Thoracic aorta (tissue), 2 donors: Measurements from ENCODE around the gene SYTL2. TPM values are rescaled to one million over a fixed set of nuclear protein-coding genes. Genes with fewer than 3 reads are reported as not detected.
"Not testable (repeated sequence)": the region's sequence is repeated elsewhere in the genome, so short reads cannot be mapped to it uniquely, and the experiment has no call there.

Source experiments
- ATAC-seq: fragments of 150-250 bp; one replicate; pipeline ENCODE4 v1.8.0; 2017; ENCODE audit warnings: low read depth; ENCODE audit not compliant: insufficient number of reproducible peaks, low FRiP score
- DNase-seq: peaks from one replicate; pipeline ENCODE4 v3.0.0-alpha.2; 2020; ENCODE audit warnings: low spot score
- H3K27ac ChIP-seq, 2 donors: fragments of 200-600 bp; sonication (generic); 1 replicate in 1 of 2; 2 replicates in 1 of 2; pipeline ENCODE4 v1.5.1; 2016; ENCODE audit warnings: mild to moderate bottlenecking in 2 of 2, moderate library complexity in 2 of 2
- H3K27me3 ChIP-seq: fragments of 200-600 bp; sonication (generic); replicated peaks from 2 replicates; pipeline ENCODE4 v1.6.0; 2016; ENCODE audit warnings: mild to moderate bottlenecking; ENCODE audit not compliant: insufficient read depth
- H3K36me3 ChIP-seq: fragments of 200-600 bp; sonication (generic); one replicate; pipeline ENCODE4 v1.5.1; 2016
- H3K4me1 ChIP-seq, 2 donors: fragments of 200-600 bp; sonication (generic); 1 replicate in 1 of 2; 2 replicates in 1 of 2; pipeline versions ENCODE4 v1.5.1 to v1.6.0; 2016; ENCODE audit warnings: low read depth in 2 of 2, mild to moderate bottlenecking in 1 of 2; ENCODE audit not compliant: control insufficient read depth in 1 of 2
- H3K4me3 ChIP-seq: fragments of 200-600 bp; sonication (generic); 2 replicates; pipeline ENCODE4 v1.5.1; 2016; ENCODE audit warnings: mild to moderate bottlenecking
- H3K9me3 ChIP-seq: fragments of 200-600 bp; sonication (generic); 2 replicates; pipeline ENCODE4 v1.5.1; 2016
- CTCF ChIP-seq: fragments of 200-600 bp; sonication (generic); IDR thresholded peaks from one replicate; pipeline ENCODE4 v1.5.1; 2019; ENCODE audit warnings: antibody characterized with exemption
- total RNA-seq, 2 donors: library from RNA; depleted of rRNA; stranded (reverse); fragments of >200 nt; gene quantifications; one replicate each; pipeline versions ENCODE4 v1.1.0 to v1.2.3, GENCODE V29; 2016

SYTL2 gene
- total RNA-seq, 2 donors from 2014 or later: 27.8 to 36.0 TPM

GRCh38 chr11:85672105-85672902 lies 138.6 kb downstream of the SYTL2 start:
- Histone ChIP-seq H3K4me1 (no peaks in the 10 kb centered on the region), H3K36me3 (no peaks in the 10 kb centered on the region), H3K27me3 (no peaks in the 10 kb centered on the region), H3K4me3 (no peak overlapping the region), H3K9me3 (no peaks in the 10 kb centered on the region), H3K27ac (no peak overlapping the region)
- TF ChIP-seq CTCF: no peak
- ATAC-seq (no peak), DNase-seq (no peak)

DNA sequence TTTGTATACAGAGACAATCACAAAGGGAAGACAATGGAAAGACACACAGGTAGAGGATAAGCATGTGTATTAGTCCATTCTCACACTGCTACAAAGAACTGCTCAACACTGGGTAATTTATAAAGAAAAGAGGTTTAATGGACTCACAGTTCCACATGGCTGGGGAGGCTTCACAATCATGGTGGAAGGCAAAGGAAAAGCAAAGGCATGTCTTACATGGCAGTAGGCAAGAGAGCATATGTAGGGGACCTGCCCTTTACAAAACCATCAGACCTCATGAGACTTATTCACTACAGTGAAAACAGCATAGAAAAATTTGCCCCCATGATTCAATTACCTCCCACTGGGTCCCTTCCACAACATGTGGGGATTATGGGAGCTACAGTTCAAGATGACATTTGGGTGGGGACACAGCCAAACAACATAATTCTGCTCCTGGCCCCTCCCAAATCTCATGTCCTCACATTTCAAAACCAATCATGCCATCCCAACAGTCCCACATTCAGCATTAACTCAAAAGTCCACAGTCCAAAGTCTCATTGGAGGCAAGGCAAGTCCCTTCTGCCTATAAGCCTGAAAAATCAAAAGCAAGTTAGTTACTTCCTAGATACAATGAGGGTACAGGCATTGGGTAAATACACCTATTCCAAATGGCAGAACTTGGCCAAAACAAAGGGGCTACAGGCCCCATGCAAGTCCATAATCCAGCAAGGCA lies 139.8 kb downstream of the SYTL2 start:
- H3K36me3 ChIP-seq, H3K27me3 ChIP-seq, H3K4me1 ChIP-seq, ATAC-seq, H3K9me3 ChIP-seq, DNase-seq, H3K27ac ChIP-seq, H3K4me3 ChIP-seq: not testable (repeated sequence)

- Histone ChIP-seq H3K4me3 (no peak overlapping the region), H3K27ac (no peak overlapping the region), H3K4me1 (peaks cover under 1 to 2% of the 10 kb centered on the region in 2 donors), H3K9me3 (no peaks in the 10 kb centered on the region), H3K27me3 (no peaks in the 10 kb centered on the region), H3K36me3 (no peaks in the 10 kb centered on the region)
- ATAC-seq: no peak
- TF ChIP-seq CTCF: no peak
- DNase-seq: no peak
Measured at GRCh38 chr11:85668157-85668556, 142.8 kb downstream of the SYTL2 start.

GRCh38 chr11:85666687-85667086 lies 144.3 kb downstream of the SYTL2 start:
- Histone ChIP-seq H3K4me1 (peaks cover 12 to 13% of the 10 kb centered on the region in 2 donors), H3K27me3 (no peaks in the 10 kb centered on the region), H3K9me3 (no peaks in the 10 kb centered on the region), H3K4me3 (no peak overlapping the region), H3K27ac (no peak overlapping the region), H3K36me3 (no peaks in the 10 kb centered on the region)
- ATAC-seq (no peak), DNase-seq (no peak)
- TF ChIP-seq CTCF: no peak

DNA sequence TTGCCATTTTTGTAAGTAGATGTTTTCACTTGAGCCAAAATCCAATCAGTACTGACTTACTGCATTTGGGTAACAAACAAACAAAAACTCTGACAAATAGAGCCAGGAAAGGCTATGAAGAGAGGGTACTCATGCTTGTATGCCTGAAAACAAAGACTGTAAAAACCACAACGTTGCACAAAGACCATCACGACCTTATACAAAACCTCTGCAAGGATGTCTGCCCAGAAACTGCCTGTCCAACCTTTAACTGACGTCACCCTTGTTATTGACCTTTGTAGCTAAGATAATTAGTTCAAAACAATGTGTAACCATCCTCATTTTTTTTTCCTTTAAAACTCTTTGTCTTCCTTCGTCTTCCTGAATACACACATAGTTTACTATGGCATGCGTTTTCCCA lies 145.2 kb downstream of the SYTL2 start:
- ATAC-seq: no peak
- peak overlapping the region; percentile 89 for H3K4me3 ChIP-seq

More for the DNA sequence above, 145.2 kb downstream of the SYTL2 start:
- TF ChIP-seq CTCF: no peak
- H3K36me3 ChIP-seq: no peaks in the 10 kb centered on the region
- H3K27me3 ChIP-seq: no peaks in the 10 kb centered on the region
- no peaks in the 10 kb centered on the region for H3K9me3 ChIP-seq
- peak overlapping the region in 1 of 2 donors; percentile 94 for H3K27ac ChIP-seq
- H3K4me1 ChIP-seq: peaks cover 21 to 22% of the 10 kb centered on the region in 2 donors
- no peak for DNase-seq
